GM12892 (cell line): ENCODE data around the gene ITGB5.

Experiments used
- POLR2A ChIP-seq: IDR thresholded peaks from 2 replicates; pipeline ENCODE4 v1.6.1; 2011; ENCODE audit warnings: low read depth, low read length, control low read depth
- POLR2AphosphoS5 ChIP-seq: IDR thresholded peaks from 2 replicates; pipeline ENCODE4 v1.6.1; 2011; ENCODE audit warnings: low read depth, low read length, control low read depth

DNA sequence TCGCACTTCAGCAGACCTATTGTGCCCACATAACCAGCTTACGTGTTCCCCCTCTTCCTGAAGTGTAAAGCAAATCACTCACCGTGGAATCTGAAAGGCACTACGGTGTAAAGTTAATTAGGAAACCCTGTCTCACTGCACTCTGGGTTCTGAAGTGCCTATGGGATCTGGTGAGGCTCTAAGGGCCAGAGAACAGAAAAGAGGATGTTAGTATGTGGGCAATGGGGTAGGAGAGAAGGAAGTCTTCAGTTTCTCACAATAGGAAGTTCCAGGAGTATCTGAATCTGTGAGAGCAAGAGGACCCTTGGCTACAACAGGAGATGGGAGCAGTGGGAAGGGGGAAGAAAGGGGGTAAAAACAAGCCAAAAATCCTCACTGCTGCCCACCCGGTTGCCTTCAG is 71.4 kb downstream of the ITGB5 start:
- TF ChIP-seq POLR2A = no peak
- TF ChIP-seq POLR2AphosphoS5 = no peak
